Measurements from ENCODE around the gene C2orf76. TPM values are rescaled to one million over a fixed set of nuclear protein-coding genes. Genes with fewer than 3 reads are reported as not detected.

Gene C2orf76
- total and polyA plus RNA-seq, 2 of the 4 experiments (the other 2 are of a cell fraction): 10.6 to 12.6 TPM

DNA sequence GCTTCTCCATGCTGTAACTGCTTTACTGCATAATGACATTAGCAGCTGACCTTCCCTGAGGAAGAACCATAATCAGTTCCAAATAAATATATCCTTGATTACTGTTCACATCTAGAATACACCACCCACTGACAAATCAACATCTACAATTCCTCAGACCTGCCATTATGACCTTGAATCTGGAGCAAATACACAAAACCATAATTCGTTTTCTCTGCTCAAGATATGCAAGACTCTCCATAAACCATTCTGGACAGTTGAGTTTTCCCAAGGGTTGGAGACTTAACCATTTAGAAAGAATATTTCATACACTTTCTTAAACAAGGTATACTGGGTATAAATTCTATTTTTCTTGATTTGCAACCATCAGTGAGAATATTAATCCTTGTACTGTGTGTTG lies 11.8 kb downstream of the C2orf76 start:
- H3K4me3 ChIP-seq (ENCODE audit: insufficient read depth, low read depth, low read length): no peak overlapping the region
- H3K23ac ChIP-seq (ENCODE audit: low read depth, low read length): no peak overlapping the region
- H3K9me1 ChIP-seq (ENCODE audit: insufficient read depth, low read length): no peaks in the 10 kb centered on the region
- no CpG with 5 or more reads among the region's 1 CpG for WGBS, 2 experiments (ENCODE audit: extremely low coverage in 2 of 2, insufficient read length in 1 of 2)
- ATAC-seq (ENCODE audit: low read depth) (no peak), DNase-seq (no peak)
- no peaks in the 10 kb centered on the region for H4K20me1 ChIP-seq (ENCODE audit: insufficient read depth, low read length)
- H3K9me3 ChIP-seq (ENCODE audit: control insufficient read depth, insufficient read depth, low read length): no peaks in the 10 kb centered on the region
- no peak overlapping the region for H2AK9ac ChIP-seq (replicated peaks; ENCODE audit: low read depth, low read length, poor library complexity)
- no peaks in the 10 kb centered on the region for H3K27me3 ChIP-seq (ENCODE audit: control insufficient read depth, insufficient read depth, low read length)
- H4K5ac ChIP-seq (ENCODE audit: low read depth, low read length): no peak overlapping the region
- H2AFZ ChIP-seq (replicated peaks; ENCODE audit: low read length, poor library complexity): no peak overlapping the region
- H4K8ac ChIP-seq (ENCODE audit: low read depth in 2 of 2, low read length in 2 of 2): no peak overlapping the region
- no peak overlapping the region for H2BK20ac ChIP-seq (ENCODE audit: low read depth, low read length)
- no peak overlapping the region for H3K4ac ChIP-seq (ENCODE audit: low read depth, low read length)
- no peak overlapping the region for H3K18ac ChIP-seq (ENCODE audit: low read depth, low read length)
- no peak for TF ChIP-seq BHLHE40 (IDR thresholded peaks at IDR 0.05; ENCODE audit: low read depth, low read length)
- TF ChIP-seq ELK1 (IDR thresholded peaks at IDR 0.05; ENCODE audit: borderline replicate concordance, low read depth, low read length): no peak
- TF ChIP-seq USF2 (IDR thresholded peaks at IDR 0.05; ENCODE audit: low read depth, low read length): no peak
- no peak for TF ChIP-seq MAFK (IDR thresholded peaks at IDR 0.05; ENCODE audit: low read depth, low read length)
- TF ChIP-seq NFE2L2 (IDR thresholded peaks at IDR 0.05; ENCODE audit: low read depth, low read length): no peak
- TF ChIP-seq FOS (IDR thresholded peaks at IDR 0.05; ENCODE audit: low read depth, low read length): no peak
- no peak for TF ChIP-seq RFX5 (IDR thresholded peaks at IDR 0.05; ENCODE audit: low read depth, low read length)
- no peak for TF ChIP-seq CEBPB (IDR thresholded peaks at IDR 0.05; ENCODE audit: low read depth, low read length)
- no peak for TF ChIP-seq RCOR1 (IDR thresholded peaks at IDR 0.05; ENCODE audit: insufficient replicate concordance, low read length)
- TF ChIP-seq, protein P1, sequence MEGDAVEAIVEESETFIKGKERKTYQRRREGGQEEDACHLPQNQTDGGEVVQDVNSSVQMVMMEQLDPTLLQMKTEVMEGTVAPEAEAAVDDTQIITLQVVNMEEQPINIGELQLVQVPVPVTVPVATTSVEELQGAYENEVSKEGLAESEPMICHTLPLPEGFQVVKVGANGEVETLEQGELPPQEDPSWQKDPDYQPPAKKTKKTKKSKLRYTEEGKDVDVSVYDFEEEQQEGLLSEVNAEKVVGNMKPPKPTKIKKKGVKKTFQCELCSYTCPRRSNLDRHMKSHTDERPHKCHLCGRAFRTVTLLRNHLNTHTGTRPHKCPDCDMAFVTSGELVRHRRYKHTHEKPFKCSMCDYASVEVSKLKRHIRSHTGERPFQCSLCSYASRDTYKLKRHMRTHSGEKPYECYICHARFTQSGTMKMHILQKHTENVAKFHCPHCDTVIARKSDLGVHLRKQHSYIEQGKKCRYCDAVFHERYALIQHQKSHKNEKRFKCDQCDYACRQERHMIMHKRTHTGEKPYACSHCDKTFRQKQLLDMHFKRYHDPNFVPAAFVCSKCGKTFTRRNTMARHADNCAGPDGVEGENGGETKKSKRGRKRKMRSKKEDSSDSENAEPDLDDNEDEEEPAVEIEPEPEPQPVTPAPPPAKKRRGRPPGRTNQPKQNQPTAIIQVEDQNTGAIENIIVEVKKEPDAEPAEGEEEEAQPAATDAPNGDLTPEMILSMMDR (conservative IDR thresholded peaks at IDR 0.05; ENCODE audit: low read depth, low read length): no peak
- TF ChIP-seq POLR2A (IDR thresholded peaks at IDR 0.05; ENCODE audit: low read depth, low read length): no peak
- no peak for TF ChIP-seq MXI1 (IDR thresholded peaks at IDR 0.05; ENCODE audit: borderline replicate concordance, low read depth, low read length)
- TF ChIP-seq MAZ (IDR thresholded peaks at IDR 0.05; ENCODE audit: borderline replicate concordance, low read depth, low read length): no peak
- no peak for TF ChIP-seq SMC3 (IDR thresholded peaks at IDR 0.05; ENCODE audit: low read depth, low read length)
- no peak for TF ChIP-seq RAD21 (IDR thresholded peaks at IDR 0.05; ENCODE audit: low read length)
- TF ChIP-seq CHD1 (IDR thresholded peaks at IDR 0.05; ENCODE audit: low read depth, low read length): no peak
- H4K91ac ChIP-seq (ENCODE audit: insufficient read depth, low read depth, low read length): no peak overlapping the region
- H3K9ac ChIP-seq (ENCODE audit: low read depth, low read length): no peak overlapping the region
- no peak overlapping the region for H3K56ac ChIP-seq (ENCODE audit: extremely low read depth, insufficient read depth, low read length)
- ChIA-PET POLR2A (ENCODE audit: unreplicated experiment) (no interaction called here), CTCF (no interaction called here)
- BruUV-seq (replicated peaks): no TSS peak
- H2BK120ac ChIP-seq (ENCODE audit: low read depth, low read length): no peak overlapping the region
- no peak overlapping the region for H2BK5ac ChIP-seq (ENCODE audit: low read depth, low read length, poor library complexity, severe bottlenecking)
- dilution Hi-C loops (cut with HindIII; ENCODE audit: low sequenced_read_pairs, unreplicated experiment) (no loop called here), intact Hi-C loops (cut with micrococcal nuclease) (no loop called here), in situ Hi-C loops (cut with MboI; ENCODE audit: low sequenced_read_pairs) (no loop called here)
- H3K4me1 ChIP-seq (ENCODE audit: control insufficient read depth, insufficient read depth, low read length): no peaks in the 10 kb centered on the region
- H3K36me3 ChIP-seq (ENCODE audit: control insufficient read depth, insufficient read depth, low read length): no peaks in the 10 kb centered on the region
- H3K27ac ChIP-seq (ENCODE audit: insufficient read depth, low read length): no peak overlapping the region
- no peak overlapping the region for H3K14ac ChIP-seq (replicated peaks; ENCODE audit: low read depth, low read length)
- no peak overlapping the region for H2AK5ac ChIP-seq (ENCODE audit: low read depth, low read length)
- no peak overlapping the region for H2BK15ac ChIP-seq (ENCODE audit: low read depth, low read length)
- no peak overlapping the region for H3K4me2 ChIP-seq (ENCODE audit: low read depth, low read length)
- H3K79me1 ChIP-seq (ENCODE audit: low read depth in 1 of 2, low read length in 2 of 2): no peaks in the 10 kb centered on the region
